ENCODE results near the gene RDX. TPM values are rescaled to one million over a fixed set of nuclear protein-coding genes. Genes with fewer than 3 reads are reported as not detected.

RDX gene
- total RNA-seq, 1 experiment from 2014 or later = 132 TPM

- H3K27ac Mint-ChIP-seq (ENCODE audit: low read depth, unreplicated experiment) = peak overlapping the region; percentile 89
- H3K36me3 Mint-ChIP-seq (ENCODE audit: insufficient read depth, unreplicated experiment) = peaks cover 7% of the 10 kb centered on the region
- no peaks in the 10 kb centered on the region for H3K27me3 Mint-ChIP-seq (ENCODE audit: insufficient read depth, unreplicated experiment)
- no peak for TF ChIP-seq CTCF (IDR thresholded peaks at IDR 0.05; ENCODE audit: unreplicated experiment)
- no peak overlapping the region for H3K4me3 Mint-ChIP-seq (ENCODE audit: unreplicated experiment)
- H3K9me3 Mint-ChIP-seq (ENCODE audit: unreplicated experiment) = no peaks in the 10 kb centered on the region
- intact Hi-C loops (cut with micrococcal nuclease) = no loop called here
- peaks cover 36% of the 10 kb centered on the region for H3K4me1 Mint-ChIP-seq (ENCODE audit: insufficient read depth, unreplicated experiment)
- POLR2A ChIA-PET = interaction anchor here (1.0 to 8.1 kb wide), 9 partner anchors 10 to 249 kb away, joined by 3 to 61 read pairs (median 4); partner anchors contain the start of gene ZC3H12C
- DNase-seq (ENCODE audit: unreplicated experiment) = no peak
- CTCF ChIA-PET = interaction anchor here (0.7 to 2.3 kb wide), 5 partner anchors 13 to 1474 kb away, joined by 3 to 8 read pairs (median 3); no protein-coding TSS in a partner anchor
- BruUV-seq (replicated peaks) = no TSS peak
Observed at GRCh38 chr11:110185599-110185998, 110.8 kb downstream of the RDX start.

- POLR2A ChIA-PET = interaction anchor here (1.0 to 8.1 kb wide), 9 partner anchors 10 to 250 kb away, joined by 3 to 61 read pairs (median 4); partner anchors contain the start of gene ZC3H12C
- Mint-ChIP-seq H3K4me3 (ENCODE audit: unreplicated experiment) (peak overlapping the region; percentile 17), H3K4me1 (ENCODE audit: insufficient read depth, unreplicated experiment) (peaks cover 41% of the 10 kb centered on the region), H3K27me3 (ENCODE audit: insufficient read depth, unreplicated experiment) (no peaks in the 10 kb centered on the region), H3K36me3 (ENCODE audit: insufficient read depth, unreplicated experiment) (peaks cover 12% of the 10 kb centered on the region), H3K9me3 (ENCODE audit: unreplicated experiment) (no peaks in the 10 kb centered on the region), H3K27ac (ENCODE audit: low read depth, unreplicated experiment) (peak overlapping the region; percentile 89)
- TF ChIP-seq CTCF (IDR thresholded peaks at IDR 0.05; ENCODE audit: unreplicated experiment) = no peak
- BruUV-seq (replicated peaks) = no TSS peak
- CTCF ChIA-PET = interaction anchor here (0.7 to 2.3 kb wide), 4 partner anchors 14 to 1473 kb away, joined by 3 to 8 read pairs (median 5); no protein-coding TSS in a partner anchor
- intact Hi-C loops (cut with micrococcal nuclease) = no loop called here
- DNase-seq (ENCODE audit: unreplicated experiment) = peak; percentile 85
Observed at GRCh38 chr11:110185121-110185591, 111.3 kb downstream of the RDX start.

- peaks cover 41% of the 10 kb centered on the region for H3K4me1 Mint-ChIP-seq (ENCODE audit: insufficient read depth, unreplicated experiment)
- intact Hi-C loops (cut with micrococcal nuclease) = no loop called here
- H3K36me3 Mint-ChIP-seq (ENCODE audit: insufficient read depth, unreplicated experiment) = peaks cover 13% of the 10 kb centered on the region
- BruUV-seq (replicated peaks) = TSS peak; percentile 52
- CTCF ChIA-PET = no interaction called here
- H3K4me3 Mint-ChIP-seq (ENCODE audit: unreplicated experiment) = peak overlapping the region; percentile 17
- peak overlapping the region; percentile 89 for H3K27ac Mint-ChIP-seq (ENCODE audit: low read depth, unreplicated experiment)
- H3K9me3 Mint-ChIP-seq (ENCODE audit: unreplicated experiment) = no peaks in the 10 kb centered on the region
- peak; percentile 69 for DNase-seq (ENCODE audit: unreplicated experiment)
- POLR2A ChIA-PET = interaction anchor here (1.2 to 8.1 kb wide), 7 partner anchors 9 to 251 kb away, joined by 3 to 61 read pairs (median 15); partner anchors contain the start of gene ZC3H12C
- TF ChIP-seq CTCF (IDR thresholded peaks at IDR 0.05; ENCODE audit: unreplicated experiment) = no peak
- H3K27me3 Mint-ChIP-seq (ENCODE audit: insufficient read depth, unreplicated experiment) = no peaks in the 10 kb centered on the region
Observed at GRCh38 chr11:110184456-110184855, 112.0 kb downstream of the RDX start.

- no peak for TF ChIP-seq CTCF (IDR thresholded peaks at IDR 0.05; ENCODE audit: unreplicated experiment)
- peaks cover 22% of the 10 kb centered on the region for H3K36me3 Mint-ChIP-seq (ENCODE audit: insufficient read depth, unreplicated experiment)
- intact Hi-C loops (cut with micrococcal nuclease) = no loop called here
- peak overlapping the region; percentile 89 for H3K27ac Mint-ChIP-seq (ENCODE audit: low read depth, unreplicated experiment)
- H3K4me1 Mint-ChIP-seq (ENCODE audit: insufficient read depth, unreplicated experiment) = peaks cover 42% of the 10 kb centered on the region
- no peaks in the 10 kb centered on the region for H3K27me3 Mint-ChIP-seq (ENCODE audit: insufficient read depth, unreplicated experiment)
- H3K4me3 Mint-ChIP-seq (ENCODE audit: unreplicated experiment) = no peak overlapping the region
- peak; percentile 65 for DNase-seq (ENCODE audit: unreplicated experiment)
- ChIA-PET POLR2A (interaction anchor here (0.5 to 8.1 kb wide), 6 partner anchors 10 to 90 kb away, joined by 3 to 61 read pairs (median 3); partner anchors contain the start of gene ZC3H12C), CTCF (interaction anchor here (0.6 to 1.2 kb wide), 2 partner anchors 185 to 1931 kb away, joined by 3 read pairs; no protein-coding TSS in a partner anchor)
- no TSS peak for BruUV-seq (replicated peaks)
- H3K9me3 Mint-ChIP-seq (ENCODE audit: unreplicated experiment) = no peaks in the 10 kb centered on the region
Observed at GRCh38 chr11:110182886-110183285, 113.5 kb downstream of the RDX start.
